Measurements from ENCODE around the gene YTHDF1.
A peak's percentile ranks its signal among the peaks of the same experiment; 100 is the strongest.

The YTHDF1 gene

DNA sequence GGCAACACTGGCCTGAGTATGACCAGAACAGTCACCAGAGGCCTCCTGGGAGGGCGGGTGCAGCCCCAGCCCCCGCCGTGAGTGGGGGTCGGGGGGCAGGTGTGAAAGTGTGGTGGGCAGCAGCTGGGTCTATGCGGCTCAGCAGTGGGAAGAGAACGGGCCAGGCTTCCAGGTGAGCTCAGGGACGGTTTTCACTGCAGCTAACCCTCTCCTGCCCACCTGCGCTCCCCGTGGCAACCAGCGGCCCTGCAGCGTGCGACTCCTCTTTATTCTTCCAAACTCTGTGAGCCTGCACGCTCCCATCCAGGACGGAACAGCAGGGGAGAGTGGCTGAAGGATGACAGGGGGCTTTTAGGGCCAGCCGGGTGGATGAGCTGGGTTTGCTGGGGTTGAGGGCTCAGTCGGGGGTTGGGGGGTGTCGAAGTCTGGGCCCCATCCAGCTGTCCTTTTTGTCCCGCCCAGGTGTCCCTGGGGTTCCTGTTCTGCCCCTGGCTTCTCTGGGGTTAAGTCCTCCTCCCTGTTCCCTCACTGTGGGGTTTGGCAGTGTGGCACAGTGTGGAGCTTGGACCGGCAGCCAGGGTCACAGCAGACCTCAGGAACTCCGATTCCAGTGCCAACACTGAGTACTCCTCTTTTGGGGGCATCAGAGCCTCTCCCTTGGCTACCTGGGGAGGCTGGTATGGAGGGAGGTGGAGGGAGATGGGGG, 18.9 kb upstream of the YTHDF1 start:
- Histone ChIP-seq H3K79me2 (ENCODE audit: low read length) (no peaks in the 10 kb centered on the region), H3K9me3 (ENCODE audit: insufficient read depth, low read length) (no peaks in the 10 kb centered on the region), H3K9ac (ENCODE audit: low read length) (no peak overlapping the region), H2AFZ (ENCODE audit: low read depth, low read length) (no peak overlapping the region), H3K27ac (ENCODE audit: low read length) (no peak overlapping the region), H3K4me3 (ENCODE audit: low read length) (no peak overlapping the region), H3K36me3 (replicated peaks; ENCODE audit: low read depth, low read length) (no peaks in the 10 kb centered on the region), H3K4me2 (ENCODE audit: low read length) (peak overlapping the region; percentile 17; the same call in 1 of the 2 replicates), H4K20me1 (ENCODE audit: insufficient read depth, low read length) (no peaks in the 10 kb centered on the region), H3K27me3 (ENCODE audit: low read depth, low read length) (peaks cover 24% of the 10 kb centered on the region), H3K4me1 (ENCODE audit: low read length) (peaks cover 3% of the 10 kb centered on the region; the same call in 1 of the 2 replicates)
- TF ChIP-seq, protein P1, sequence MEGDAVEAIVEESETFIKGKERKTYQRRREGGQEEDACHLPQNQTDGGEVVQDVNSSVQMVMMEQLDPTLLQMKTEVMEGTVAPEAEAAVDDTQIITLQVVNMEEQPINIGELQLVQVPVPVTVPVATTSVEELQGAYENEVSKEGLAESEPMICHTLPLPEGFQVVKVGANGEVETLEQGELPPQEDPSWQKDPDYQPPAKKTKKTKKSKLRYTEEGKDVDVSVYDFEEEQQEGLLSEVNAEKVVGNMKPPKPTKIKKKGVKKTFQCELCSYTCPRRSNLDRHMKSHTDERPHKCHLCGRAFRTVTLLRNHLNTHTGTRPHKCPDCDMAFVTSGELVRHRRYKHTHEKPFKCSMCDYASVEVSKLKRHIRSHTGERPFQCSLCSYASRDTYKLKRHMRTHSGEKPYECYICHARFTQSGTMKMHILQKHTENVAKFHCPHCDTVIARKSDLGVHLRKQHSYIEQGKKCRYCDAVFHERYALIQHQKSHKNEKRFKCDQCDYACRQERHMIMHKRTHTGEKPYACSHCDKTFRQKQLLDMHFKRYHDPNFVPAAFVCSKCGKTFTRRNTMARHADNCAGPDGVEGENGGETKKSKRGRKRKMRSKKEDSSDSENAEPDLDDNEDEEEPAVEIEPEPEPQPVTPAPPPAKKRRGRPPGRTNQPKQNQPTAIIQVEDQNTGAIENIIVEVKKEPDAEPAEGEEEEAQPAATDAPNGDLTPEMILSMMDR (IDR thresholded peaks at IDR 0.05; ENCODE audit: low read depth, low read length), result peak; percentile 34
- TF ChIP-seq EZH2phosphoT487 (IDR thresholded peaks at IDR 0.05; ENCODE audit: low read depth), result no peak

DNA sequence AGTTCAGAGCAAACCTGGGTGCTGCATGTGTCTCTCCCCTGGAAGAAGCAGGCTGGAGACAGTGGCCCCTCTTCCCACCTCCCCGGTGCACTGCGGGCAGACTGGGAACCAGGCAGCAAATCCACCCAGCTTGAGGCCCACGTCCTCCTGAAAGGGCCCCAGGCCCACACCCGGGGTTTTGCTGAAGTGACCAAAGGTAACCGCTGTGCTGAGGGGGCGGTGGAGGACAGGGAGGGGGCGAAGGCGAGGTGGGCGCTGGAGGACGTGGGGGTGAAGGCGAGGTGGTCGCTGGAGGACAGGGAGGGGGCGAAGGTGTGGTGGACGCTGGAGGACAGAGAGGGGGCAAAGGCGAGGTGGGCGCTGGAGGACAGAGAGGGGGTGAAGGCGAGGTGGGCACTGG, 18.0 kb upstream of the YTHDF1 start:
- Histone ChIP-seq H3K4me2 (ENCODE audit: low read length) (no peak overlapping the region), H3K27me3 (ENCODE audit: low read depth, low read length) (peaks cover 24% of the 10 kb centered on the region), H2AFZ (ENCODE audit: low read depth, low read length) (no peak overlapping the region), H3K4me1 (ENCODE audit: low read length) (peaks cover 3% of the 10 kb centered on the region; the same call in 1 of the 2 replicates), H3K79me2 (ENCODE audit: low read length) (no peaks in the 10 kb centered on the region), H3K36me3 (replicated peaks; ENCODE audit: low read depth, low read length) (no peaks in the 10 kb centered on the region), H3K27ac (ENCODE audit: low read length) (no peak overlapping the region), H4K20me1 (ENCODE audit: insufficient read depth, low read length) (no peaks in the 10 kb centered on the region), H3K9me3 (ENCODE audit: insufficient read depth, low read length) (no peaks in the 10 kb centered on the region), H3K9ac (ENCODE audit: low read length) (no peak overlapping the region), H3K4me3 (ENCODE audit: low read length) (no peak overlapping the region)
- TF ChIP-seq, protein P1 (IDR thresholded peaks at IDR 0.05; ENCODE audit: low read depth, low read length), result no peak
- TF ChIP-seq EZH2phosphoT487 (IDR thresholded peaks at IDR 0.05; ENCODE audit: low read depth), result no peak

DNA sequence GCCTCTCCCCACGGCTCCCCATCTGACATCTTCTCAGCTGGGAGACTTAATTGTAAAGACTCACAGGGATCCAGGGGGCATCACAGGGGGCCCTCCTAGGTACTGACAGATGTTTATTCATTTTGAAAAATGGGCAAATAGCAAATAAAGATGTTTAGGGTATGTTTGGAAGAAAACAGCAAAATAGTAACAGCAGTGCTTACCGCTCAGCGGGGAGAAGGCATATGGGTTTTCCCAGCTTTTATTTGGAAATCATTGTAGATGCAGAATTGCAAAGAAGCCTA, 17.1 kb upstream of the YTHDF1 start:
- no peak overlapping the region for H3K9ac ChIP-seq (ENCODE audit: low read length)
- H3K4me1 ChIP-seq (ENCODE audit: low read length), result peaks cover 3% of the 10 kb centered on the region; the same call in 1 of the 2 replicates
- H2AFZ ChIP-seq (ENCODE audit: low read depth, low read length), result no peak overlapping the region

DNA sequence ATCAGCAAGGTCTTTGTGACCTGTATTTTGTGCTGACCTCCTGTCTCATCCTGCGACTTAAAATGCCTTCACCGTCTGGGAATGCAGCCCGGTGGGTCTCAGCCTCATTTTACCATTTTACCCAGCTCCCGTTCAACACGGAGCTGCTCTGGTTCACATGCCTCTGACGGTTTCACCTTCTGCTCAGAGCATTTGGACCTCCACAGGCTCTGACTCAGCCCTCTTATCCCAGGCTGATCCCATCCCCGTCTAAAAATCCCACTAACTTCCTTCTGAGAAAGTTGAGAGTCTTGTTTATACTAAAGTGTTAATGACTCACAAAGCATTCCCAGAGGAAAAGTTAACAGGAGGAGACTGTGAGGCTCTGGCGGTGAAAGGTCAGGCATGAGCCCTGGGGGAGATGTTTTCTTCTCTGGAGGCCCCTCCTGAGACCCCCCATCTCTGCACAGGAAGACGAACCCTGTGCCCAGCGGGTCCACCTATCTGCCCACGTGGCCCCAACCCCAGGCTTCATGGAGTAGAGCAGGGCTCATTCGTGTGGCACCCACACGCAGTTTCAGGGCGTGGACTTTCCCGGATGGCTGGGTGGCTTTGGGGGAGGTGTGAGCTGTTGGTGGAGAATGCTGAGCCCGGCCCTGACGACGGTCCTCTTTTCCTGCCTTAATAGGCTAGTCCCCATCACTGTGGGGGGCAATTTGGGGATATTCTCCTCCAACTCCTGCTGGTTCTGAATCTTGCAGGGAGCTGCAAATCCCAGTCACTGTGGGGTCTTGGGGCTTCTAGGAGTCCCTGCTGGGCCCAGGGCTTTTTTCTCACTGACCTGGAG, 16.5 kb upstream of the YTHDF1 start:
- Histone ChIP-seq H3K4me2 (ENCODE audit: low read length) (no peak overlapping the region), H3K27me3 (ENCODE audit: low read depth, low read length) (peaks cover 24% of the 10 kb centered on the region)

More for the DNA sequence above, 17.1 kb upstream of the YTHDF1 start:
- Histone ChIP-seq H3K79me2 (ENCODE audit: low read length) (no peaks in the 10 kb centered on the region), H3K27me3 (ENCODE audit: low read depth, low read length) (peaks cover 24% of the 10 kb centered on the region), H3K4me3 (ENCODE audit: low read length) (no peak overlapping the region), H3K4me2 (ENCODE audit: low read length) (no peak overlapping the region), H3K36me3 (replicated peaks; ENCODE audit: low read depth, low read length) (no peaks in the 10 kb centered on the region), H4K20me1 (ENCODE audit: insufficient read depth, low read length) (no peaks in the 10 kb centered on the region), H3K9me3 (ENCODE audit: insufficient read depth, low read length) (no peaks in the 10 kb centered on the region), H3K27ac (ENCODE audit: low read length) (no peak overlapping the region)
- TF ChIP-seq, protein P1 (IDR thresholded peaks at IDR 0.05; ENCODE audit: low read depth, low read length), result no peak
- TF ChIP-seq EZH2phosphoT487 (IDR thresholded peaks at IDR 0.05; ENCODE audit: low read depth), result no peak

More for the DNA sequence above, 16.5 kb upstream of the YTHDF1 start:
- peaks cover 3% of the 10 kb centered on the region; the same call in 1 of the 2 replicates for H3K4me1 ChIP-seq (ENCODE audit: low read length)
- H4K20me1 ChIP-seq (ENCODE audit: insufficient read depth, low read length), result no peaks in the 10 kb centered on the region
- H3K9ac ChIP-seq (ENCODE audit: low read length), result no peak overlapping the region
- no peaks in the 10 kb centered on the region for H3K9me3 ChIP-seq (ENCODE audit: insufficient read depth, low read length)
- no peak overlapping the region for H3K27ac ChIP-seq (ENCODE audit: low read length)
- no peaks in the 10 kb centered on the region for H3K36me3 ChIP-seq (replicated peaks; ENCODE audit: low read depth, low read length)
- no peak overlapping the region for H2AFZ ChIP-seq (ENCODE audit: low read depth, low read length)
- H3K4me3 ChIP-seq (ENCODE audit: low read length), result no peak overlapping the region
- no peaks in the 10 kb centered on the region for H3K79me2 ChIP-seq (ENCODE audit: low read length)
- no peak for TF ChIP-seq EZH2phosphoT487 (IDR thresholded peaks at IDR 0.05; ENCODE audit: low read depth)

All from OCI-LY3 (cell line).